ENCODE measurements around the gene MBLAC2.

DNA sequence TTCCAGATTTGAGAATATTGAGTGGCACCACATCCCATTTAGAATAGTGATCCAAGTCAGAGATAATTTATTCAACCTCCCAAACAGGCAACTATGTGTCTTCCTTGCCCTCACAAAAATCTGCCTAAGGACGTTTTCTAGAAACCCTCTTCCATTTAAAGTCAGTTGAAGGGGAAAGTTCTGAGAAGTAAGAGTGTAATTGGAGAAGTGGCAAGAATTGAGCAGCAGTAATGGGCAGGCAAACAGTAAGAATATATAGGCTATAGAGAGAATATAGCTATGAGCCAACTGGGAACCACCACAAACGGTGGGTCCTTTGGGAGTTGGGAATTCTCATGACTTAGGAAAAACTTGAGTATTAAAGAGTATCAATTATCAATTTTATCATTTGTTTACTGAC is 33.9 kb downstream of the MBLAC2 start:
- TF ChIP-seq, protein P1, sequence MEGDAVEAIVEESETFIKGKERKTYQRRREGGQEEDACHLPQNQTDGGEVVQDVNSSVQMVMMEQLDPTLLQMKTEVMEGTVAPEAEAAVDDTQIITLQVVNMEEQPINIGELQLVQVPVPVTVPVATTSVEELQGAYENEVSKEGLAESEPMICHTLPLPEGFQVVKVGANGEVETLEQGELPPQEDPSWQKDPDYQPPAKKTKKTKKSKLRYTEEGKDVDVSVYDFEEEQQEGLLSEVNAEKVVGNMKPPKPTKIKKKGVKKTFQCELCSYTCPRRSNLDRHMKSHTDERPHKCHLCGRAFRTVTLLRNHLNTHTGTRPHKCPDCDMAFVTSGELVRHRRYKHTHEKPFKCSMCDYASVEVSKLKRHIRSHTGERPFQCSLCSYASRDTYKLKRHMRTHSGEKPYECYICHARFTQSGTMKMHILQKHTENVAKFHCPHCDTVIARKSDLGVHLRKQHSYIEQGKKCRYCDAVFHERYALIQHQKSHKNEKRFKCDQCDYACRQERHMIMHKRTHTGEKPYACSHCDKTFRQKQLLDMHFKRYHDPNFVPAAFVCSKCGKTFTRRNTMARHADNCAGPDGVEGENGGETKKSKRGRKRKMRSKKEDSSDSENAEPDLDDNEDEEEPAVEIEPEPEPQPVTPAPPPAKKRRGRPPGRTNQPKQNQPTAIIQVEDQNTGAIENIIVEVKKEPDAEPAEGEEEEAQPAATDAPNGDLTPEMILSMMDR (IDR thresholded peaks at IDR 0.05; ENCODE audit: insufficient read depth, low read depth, low read length): no peak
- no peak for TF ChIP-seq EZH2 (IDR thresholded peaks at IDR 0.05; ENCODE audit: insufficient read depth, low read length)

All from astrocyte (in vitro differentiated cells and primary cell).